RPMI8226 (cell line): ENCODE data around the gene APCDD1L.
"Not testable (repeated sequence)": the region's sequence is repeated elsewhere in the genome, so short reads cannot be mapped to it uniquely, and the experiment has no call there.

Experiments used
- DNase-seq: peaks from one replicate; pipeline ENCODE4 v3.0.0-alpha.2; 2015

The APCDD1L gene

GRCh38 chr20:58436868-58437645, 78.1 kb downstream of the APCDD1L start:
- no peak for DNase-seq

GRCh38 chr20:58435237-58435636, 80.0 kb downstream of the APCDD1L start:
- no peak for DNase-seq

- DNase-seq = no peak
Measured at GRCh38 chr20:58434326-58434725, 80.9 kb downstream of the APCDD1L start.

GRCh38 chr20:58433759-58434158, 81.4 kb downstream of the APCDD1L start:
- no peak for DNase-seq

GRCh38 chr20:58433029-58433647, 82.1 kb downstream of the APCDD1L start:
- DNase-seq = no peak

GRCh38 chr20:58432186-58432954, 82.8 kb downstream of the APCDD1L start:
- no peak for DNase-seq

- DNase-seq = no peak
Measured at GRCh38 chr20:58431134-58431533, 84.1 kb downstream of the APCDD1L start.

- DNase-seq = no peak
Measured at GRCh38 chr20:58429303-58429702, 85.9 kb downstream of the APCDD1L start.

GRCh38 chr20:58428364-58428763, 86.8 kb downstream of the APCDD1L start:
- no peak for DNase-seq

- DNase-seq = not testable (repeated sequence)
Measured at GRCh38 chr20:58427571-58427970, 87.6 kb downstream of the APCDD1L start.

- DNase-seq = no peak
Measured at GRCh38 chr20:58424218-58424969, 90.8 kb downstream of the APCDD1L start.

- DNase-seq = no peak
Measured at GRCh38 chr20:58421497-58421850, 93.7 kb downstream of the APCDD1L start.

GRCh38 chr20:58420798-58421496, 94.3 kb downstream of the APCDD1L start:
- no peak for DNase-seq

- DNase-seq = no peak
Measured at GRCh38 chr20:58418949-58419748, 96.0 kb downstream of the APCDD1L start.

GRCh38 chr20:58417438-58417837, 97.8 kb downstream of the APCDD1L start:
- no peak for DNase-seq

GRCh38 chr20:58416835-58417234, 98.4 kb downstream of the APCDD1L start:
- DNase-seq = no peak

GRCh38 chr20:58416057-58416456, 99.1 kb downstream of the APCDD1L start:
- no peak for DNase-seq

GRCh38 chr20:58414786-58415185, 100.4 kb downstream of the APCDD1L start:
- DNase-seq = not testable (repeated sequence)

GRCh38 chr20:58414216-58414615, 101.0 kb downstream of the APCDD1L start:
- DNase-seq = not testable (repeated sequence)
